ENCODE results near the gene KLHL29.

GRCh38 chr2:23662941-23663920 lies 278.3 kb downstream of the KLHL29 start:
- no peak for TF ChIP-seq SIN3A (IDR thresholded peaks at IDR 0.05; ENCODE audit: borderline replicate concordance, insufficient read depth, low read depth, low read length)
- TF ChIP-seq REST (IDR thresholded peaks at IDR 0.05; ENCODE audit: insufficient read depth in 1 of 2, low read depth in 2 of 2, low read length in 1 of 2), result no peak
- TF ChIP-seq CTCF (IDR thresholded peaks at IDR 0.05), result no peak
- TF ChIP-seq POLR2AphosphoS5 (IDR thresholded peaks at IDR 0.05; ENCODE audit: low read depth, low read length), result no peak
- TF ChIP-seq TCF7L2 (IDR thresholded peaks at IDR 0.05; ENCODE audit: low read depth, low read length), result no peak

Measured in Panc1 (cell line).